OCI-LY3 (cell line): Measurements from ENCODE around the gene GTF2IRD1.

Experiments used
- EZH2phosphoT487 ChIP-seq: fragments of 200-600 bp; shearing (Covaris generic); IDR thresholded peaks from 2 replicates; pipeline ENCODE4 v1.6.1; 2018; ENCODE audit warnings: antibody characterized with exemption, mixed run types, low read depth
- TF ChIP-seq, protein P1 (sequence below): fragments of 200-600, 300-600 bp; sonication (generic); IDR thresholded peaks from 2 replicates; pipeline ENCODE4 v1.5.1; 2014; ENCODE audit warnings: antibody characterized with exemption, low read length, low read depth

DNA sequence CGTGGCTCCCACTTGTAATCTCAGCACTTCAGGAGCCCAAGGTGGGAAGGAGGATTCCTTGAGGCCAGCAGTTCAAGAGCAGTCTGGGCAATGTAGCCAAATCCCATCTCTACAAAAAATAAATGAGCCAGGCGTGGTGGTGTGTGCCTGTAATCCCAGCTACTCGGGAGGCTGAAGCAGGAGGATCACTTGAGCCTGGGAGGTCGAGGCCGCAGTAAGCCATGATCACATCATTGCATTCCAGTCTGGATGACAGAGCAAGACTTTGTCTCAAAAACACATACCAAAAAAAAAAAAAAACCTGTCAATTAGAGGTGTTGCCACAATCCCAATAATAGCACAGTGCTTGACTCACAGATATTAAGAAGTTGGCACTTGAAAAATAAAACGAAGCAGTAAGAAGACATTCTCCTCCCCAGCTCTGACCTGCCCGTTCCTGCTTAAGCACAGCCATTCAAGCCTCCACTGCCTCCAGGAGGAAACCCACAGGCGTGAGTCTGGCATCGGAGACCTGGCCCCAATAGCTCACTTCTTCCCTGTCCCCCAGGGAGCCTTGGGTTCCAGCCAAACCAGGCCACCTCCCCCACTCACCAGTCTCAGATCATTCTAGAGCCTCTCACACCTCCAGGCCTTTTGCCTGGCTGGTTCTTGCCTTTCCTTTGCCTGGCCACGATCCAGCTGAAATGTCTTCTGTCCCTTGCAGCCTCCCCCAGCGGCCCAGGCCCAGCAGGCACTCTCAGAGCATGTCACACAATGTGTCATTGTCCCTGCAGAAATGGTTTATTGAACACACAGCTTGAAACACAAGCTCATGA, 158.5 kb downstream of the GTF2IRD1 start:
- TF ChIP-seq, protein P1, sequence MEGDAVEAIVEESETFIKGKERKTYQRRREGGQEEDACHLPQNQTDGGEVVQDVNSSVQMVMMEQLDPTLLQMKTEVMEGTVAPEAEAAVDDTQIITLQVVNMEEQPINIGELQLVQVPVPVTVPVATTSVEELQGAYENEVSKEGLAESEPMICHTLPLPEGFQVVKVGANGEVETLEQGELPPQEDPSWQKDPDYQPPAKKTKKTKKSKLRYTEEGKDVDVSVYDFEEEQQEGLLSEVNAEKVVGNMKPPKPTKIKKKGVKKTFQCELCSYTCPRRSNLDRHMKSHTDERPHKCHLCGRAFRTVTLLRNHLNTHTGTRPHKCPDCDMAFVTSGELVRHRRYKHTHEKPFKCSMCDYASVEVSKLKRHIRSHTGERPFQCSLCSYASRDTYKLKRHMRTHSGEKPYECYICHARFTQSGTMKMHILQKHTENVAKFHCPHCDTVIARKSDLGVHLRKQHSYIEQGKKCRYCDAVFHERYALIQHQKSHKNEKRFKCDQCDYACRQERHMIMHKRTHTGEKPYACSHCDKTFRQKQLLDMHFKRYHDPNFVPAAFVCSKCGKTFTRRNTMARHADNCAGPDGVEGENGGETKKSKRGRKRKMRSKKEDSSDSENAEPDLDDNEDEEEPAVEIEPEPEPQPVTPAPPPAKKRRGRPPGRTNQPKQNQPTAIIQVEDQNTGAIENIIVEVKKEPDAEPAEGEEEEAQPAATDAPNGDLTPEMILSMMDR = no peak
- no peak for TF ChIP-seq EZH2phosphoT487
